ENCODE results near the gene POU2F2. TPM values are rescaled to one million over a fixed set of nuclear protein-coding genes. Genes with fewer than 3 reads are reported as not detected.

The POU2F2 gene
- total RNA-seq, 2 donors from 2014 or later = 1.8 to 2.6 TPM

- Mint-ChIP-seq H3K4me3 (no peak overlapping the region), H3K27me3 (ENCODE audit: insufficient read depth) (peaks cover 37% of the 10 kb centered on the region), H3K4me1 (no peaks in the 10 kb centered on the region)
Measured at GRCh38 chr19:42150911-42151361, 18.7 kb upstream of the POU2F2 start.

GRCh38 chr19:42150364-42150763, 18.1 kb upstream of the POU2F2 start:
- Mint-ChIP-seq H3K9me3 (no peaks in the 10 kb centered on the region), H3K27me3 (ENCODE audit: insufficient read depth) (peaks cover 36% of the 10 kb centered on the region), H3K27ac (no peak overlapping the region), H3K36me3 (ENCODE audit: low read depth) (no peaks in the 10 kb centered on the region), H3K4me3 (no peak overlapping the region), H3K4me1 (no peaks in the 10 kb centered on the region)
- Histone ChIP-seq H3K27me3 (ENCODE audit: control insufficient read depth, insufficient read depth, low read length, poor library complexity, severe bottlenecking) (peaks cover 36% of the 10 kb centered on the region), H3K4me1 (ENCODE audit: control insufficient read depth, insufficient read depth, low read length) (no peaks in the 10 kb centered on the region), H3K36me3 (ENCODE audit: control insufficient read depth, insufficient read depth, low read length) (no peaks in the 10 kb centered on the region), H3K27ac (ENCODE audit: low read depth, low read length) (peak overlapping the region; percentile 79), H3K9ac (ENCODE audit: extremely low read depth, low read length, poor library complexity, severe bottlenecking) (no peak overlapping the region), H3K9me3 (ENCODE audit: control insufficient read depth, low read length) (no peaks in the 10 kb centered on the region), H3K4me3 (ENCODE audit: low read length) (no peak overlapping the region)
- no peak for TF ChIP-seq CTCF (conservative IDR thresholded peaks at IDR 0.05)
- no peak for DNase-seq
- WGBS, 2 experiments (ENCODE audit: insufficient coverage in 1 of 2, insufficient read length in 1 of 2) = 60% methylated on average over 14 of the region's 17 CpGs; no CpG with 5 or more reads in 1 of the 2 experiments

More at GRCh38 chr19:42150911-42151361, 18.7 kb upstream of the POU2F2 start:
- Mint-ChIP-seq H3K9me3 (no peaks in the 10 kb centered on the region), H3K36me3 (ENCODE audit: low read depth) (no peaks in the 10 kb centered on the region), H3K27ac (no peak overlapping the region)
- Histone ChIP-seq H3K36me3 (ENCODE audit: control insufficient read depth, insufficient read depth, low read length) (no peaks in the 10 kb centered on the region), H3K27ac (ENCODE audit: low read depth, low read length) (peak overlapping the region; percentile 79), H3K4me3 (ENCODE audit: low read length) (no peak overlapping the region), H3K27me3 (ENCODE audit: control insufficient read depth, insufficient read depth, low read length, poor library complexity, severe bottlenecking) (peaks cover 38% of the 10 kb centered on the region), H3K9me3 (ENCODE audit: control insufficient read depth, low read length) (no peaks in the 10 kb centered on the region), H3K4me1 (ENCODE audit: control insufficient read depth, insufficient read depth, low read length) (no peaks in the 10 kb centered on the region), H3K9ac (ENCODE audit: extremely low read depth, low read length, poor library complexity, severe bottlenecking) (no peak overlapping the region)
- WGBS, 2 experiments (ENCODE audit: insufficient coverage in 1 of 2, insufficient read length in 1 of 2) = 46% methylated on average over 6 of the region's 9 CpGs; no CpG with 5 or more reads in 1 of the 2 experiments
- no peak for DNase-seq
- no peak for TF ChIP-seq CTCF (conservative IDR thresholded peaks at IDR 0.05)

GRCh38 chr19:42149447-42150202, 17.4 kb upstream of the POU2F2 start:
- Mint-ChIP-seq H3K4me3 (no peak overlapping the region), H3K9me3 (no peaks in the 10 kb centered on the region), H3K4me1 (no peaks in the 10 kb centered on the region), H3K36me3 (ENCODE audit: low read depth) (no peaks in the 10 kb centered on the region), H3K27ac (no peak overlapping the region), H3K27me3 (ENCODE audit: insufficient read depth) (peaks cover 33% of the 10 kb centered on the region)
- TF ChIP-seq CTCF (conservative IDR thresholded peaks at IDR 0.05) = peak; percentile 19
- Histone ChIP-seq H3K9ac (ENCODE audit: extremely low read depth, low read length, poor library complexity, severe bottlenecking) (no peak overlapping the region), H3K4me1 (ENCODE audit: control insufficient read depth, insufficient read depth, low read length) (no peaks in the 10 kb centered on the region), H3K27me3 (ENCODE audit: control insufficient read depth, insufficient read depth, low read length, poor library complexity, severe bottlenecking) (peaks cover 37% of the 10 kb centered on the region), H3K27ac (ENCODE audit: low read depth, low read length) (peak overlapping the region; percentile 49), H3K36me3 (ENCODE audit: control insufficient read depth, insufficient read depth, low read length) (no peaks in the 10 kb centered on the region), H3K9me3 (ENCODE audit: control insufficient read depth, low read length) (no peaks in the 10 kb centered on the region), H3K4me3 (ENCODE audit: low read length) (no peak overlapping the region)
- 67% methylated on average over 5 of the region's 5 CpGs; no CpG with 5 or more reads in 1 of the 2 experiments for WGBS, 2 experiments (ENCODE audit: insufficient coverage in 1 of 2, insufficient read length in 1 of 2)
- no peak for DNase-seq

Measured in endodermal cell (in vitro differentiated cells).